Mesothelial cell of epicardium (in vitro differentiated cells): ENCODE measurements around the gene INO80B. TPM values are rescaled to one million over a fixed set of nuclear protein-coding genes. Genes with fewer than 3 reads are reported as not detected.
A peak's percentile ranks its signal among the peaks of the same experiment; 100 is the strongest.
"Not testable (repeated sequence)": the region's sequence is repeated elsewhere in the genome, so short reads cannot be mapped to it uniquely, and the experiment has no call there.

Experiments
- DNase-seq, 2 experiments: peaks; one replicate each; pipeline ENCODE4 v3.0.0; 2021; ENCODE audit warnings: low spot score in 2 of 2; ENCODE audit not compliant: unreplicated experiment in 2 of 2
- H3K27ac Mint-ChIP-seq: 2 replicates; pipeline ENCODE4 v1.8.0; 2021; ENCODE audit warnings: mixed read lengths
- H3K27me3 Mint-ChIP-seq: 2 replicates; pipeline ENCODE4 v1.8.0; 2021; ENCODE audit warnings: low read depth, mixed read lengths
- H3K36me3 Mint-ChIP-seq: 2 replicates; pipeline ENCODE4 v1.8.0; 2021; ENCODE audit warnings: mixed read lengths
- H3K4me1 Mint-ChIP-seq: 2 replicates; pipeline ENCODE4 v1.8.0; 2021; ENCODE audit warnings: mixed read lengths
- H3K4me3 Mint-ChIP-seq: 2 replicates; pipeline ENCODE4 v1.8.0; 2021; ENCODE audit warnings: mild to moderate bottlenecking, moderate library complexity, mixed read lengths
- H3K9me3 Mint-ChIP-seq: 2 replicates; pipeline ENCODE4 v1.8.0; 2021; ENCODE audit warnings: mixed read lengths
- total RNA-seq: library from RNA; stranded (reverse); gene quantifications from 3 replicates; pipeline ENCODE4 v1.2.1, GENCODE V29; 2021
- TF ChIP-seq, protein P1 (sequence below): fragments of 200-600 bp; sonication (generic); IDR thresholded peaks from one replicate; pipeline ENCODE4 v1.5.0; 2021; ENCODE audit warnings: antibody characterized with exemption; ENCODE audit not compliant: unreplicated experiment

Gene INO80B
- total RNA-seq, 1 donor from 2014 or later, result 48.1 TPM

DNA sequence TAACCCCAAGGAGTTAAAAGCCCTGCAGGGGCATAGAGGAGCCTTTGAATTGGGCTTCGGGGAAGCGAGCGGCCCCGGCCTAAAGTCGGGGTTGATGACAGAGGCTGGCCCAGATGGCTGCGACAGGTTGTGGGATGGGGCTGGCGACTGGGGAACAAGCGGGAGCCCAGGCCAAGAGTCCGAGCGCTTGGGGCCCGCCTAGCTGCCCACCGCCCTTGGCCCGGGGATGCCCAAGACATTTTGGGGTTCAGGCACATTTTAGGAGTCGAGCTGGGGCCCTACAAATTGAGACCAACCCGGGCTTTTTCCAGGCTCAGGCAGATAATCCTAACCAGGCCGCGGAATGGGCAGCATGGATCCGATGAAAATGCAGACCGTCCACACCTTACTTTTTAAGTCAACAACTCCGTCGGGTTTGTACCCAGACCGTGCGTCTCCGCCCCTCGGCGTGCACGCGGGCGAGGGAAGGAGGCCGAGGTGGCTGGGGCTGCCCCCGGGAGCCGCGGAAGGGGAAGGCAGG lies 13.7 kb upstream of the INO80B start:
- H3K4me1 Mint-ChIP-seq, result peaks cover 49% of the 10 kb centered on the region
- H3K9me3 Mint-ChIP-seq, result no peaks in the 10 kb centered on the region
- no peaks in the 10 kb centered on the region for H3K36me3 Mint-ChIP-seq
- H3K4me3 Mint-ChIP-seq, result peak overlapping the region; percentile 93
- H3K27ac Mint-ChIP-seq, result peak overlapping the region; percentile 99
- H3K27me3 Mint-ChIP-seq, result no peaks in the 10 kb centered on the region
- TF ChIP-seq, protein P1, sequence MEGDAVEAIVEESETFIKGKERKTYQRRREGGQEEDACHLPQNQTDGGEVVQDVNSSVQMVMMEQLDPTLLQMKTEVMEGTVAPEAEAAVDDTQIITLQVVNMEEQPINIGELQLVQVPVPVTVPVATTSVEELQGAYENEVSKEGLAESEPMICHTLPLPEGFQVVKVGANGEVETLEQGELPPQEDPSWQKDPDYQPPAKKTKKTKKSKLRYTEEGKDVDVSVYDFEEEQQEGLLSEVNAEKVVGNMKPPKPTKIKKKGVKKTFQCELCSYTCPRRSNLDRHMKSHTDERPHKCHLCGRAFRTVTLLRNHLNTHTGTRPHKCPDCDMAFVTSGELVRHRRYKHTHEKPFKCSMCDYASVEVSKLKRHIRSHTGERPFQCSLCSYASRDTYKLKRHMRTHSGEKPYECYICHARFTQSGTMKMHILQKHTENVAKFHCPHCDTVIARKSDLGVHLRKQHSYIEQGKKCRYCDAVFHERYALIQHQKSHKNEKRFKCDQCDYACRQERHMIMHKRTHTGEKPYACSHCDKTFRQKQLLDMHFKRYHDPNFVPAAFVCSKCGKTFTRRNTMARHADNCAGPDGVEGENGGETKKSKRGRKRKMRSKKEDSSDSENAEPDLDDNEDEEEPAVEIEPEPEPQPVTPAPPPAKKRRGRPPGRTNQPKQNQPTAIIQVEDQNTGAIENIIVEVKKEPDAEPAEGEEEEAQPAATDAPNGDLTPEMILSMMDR, result no peak
- no peak for DNase-seq

DNA sequence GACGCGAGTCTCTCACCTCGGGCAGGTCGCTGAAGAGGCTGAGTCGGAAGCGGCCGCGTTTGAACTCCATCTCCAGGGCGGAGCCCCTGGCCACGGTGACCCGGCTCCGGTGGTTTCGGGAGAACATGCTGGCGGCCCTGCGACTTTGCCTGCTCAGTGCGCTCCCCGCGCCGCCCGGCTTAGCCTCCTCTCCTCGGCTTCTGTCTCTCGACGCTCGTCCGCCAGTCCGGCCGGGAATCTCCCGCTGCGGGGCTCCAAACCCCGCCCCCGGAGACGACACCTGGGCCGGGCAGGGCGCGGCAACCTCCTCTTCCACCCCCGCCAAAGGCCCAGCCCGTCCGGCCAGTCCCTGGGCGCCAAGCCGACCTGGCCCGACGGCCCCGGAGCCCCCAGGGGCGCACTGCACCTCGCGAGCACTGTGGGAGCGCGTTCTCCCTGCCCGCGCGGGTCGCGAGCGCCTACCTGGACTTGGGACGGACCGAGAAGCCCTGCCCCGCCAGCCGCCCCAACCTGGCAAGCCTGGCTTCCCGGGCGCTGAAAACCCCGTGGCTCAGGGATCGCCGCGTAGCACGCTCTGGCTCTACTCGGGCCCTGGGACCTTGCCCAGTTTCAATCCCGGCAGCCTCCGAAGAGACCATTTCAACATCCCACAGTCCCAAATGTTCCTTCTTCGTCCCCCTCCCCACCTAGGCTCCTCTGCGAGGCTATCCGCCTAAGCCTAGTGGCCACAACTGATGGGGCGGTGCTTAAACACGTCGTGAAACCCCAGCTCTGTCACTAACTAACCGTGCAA lies 13.0 kb upstream of the INO80B start, which contains the start of gene RTKN:
Gene RTKN (minus strand): TSS at position 248 of the 793 bp plus-strand sequence. CDS start 121 bp downstream, at position 127.
- peak within 1 kb of the TSS; percentile 93 for H3K4me3 Mint-ChIP-seq
- no peaks in the 10 kb centered on the region for H3K27me3 Mint-ChIP-seq
- H3K4me1 Mint-ChIP-seq, result peaks cover 48% of the 10 kb centered on the region
- TF ChIP-seq, protein P1, result no peak
- no peaks in the 10 kb centered on the region for H3K36me3 Mint-ChIP-seq
- H3K9me3 Mint-ChIP-seq, result no peaks in the 10 kb centered on the region
- peak within 1 kb of the TSS; percentile 99 for H3K27ac Mint-ChIP-seq
- peak in 1 of 2 experiments; percentile 68 for DNase-seq

DNA sequence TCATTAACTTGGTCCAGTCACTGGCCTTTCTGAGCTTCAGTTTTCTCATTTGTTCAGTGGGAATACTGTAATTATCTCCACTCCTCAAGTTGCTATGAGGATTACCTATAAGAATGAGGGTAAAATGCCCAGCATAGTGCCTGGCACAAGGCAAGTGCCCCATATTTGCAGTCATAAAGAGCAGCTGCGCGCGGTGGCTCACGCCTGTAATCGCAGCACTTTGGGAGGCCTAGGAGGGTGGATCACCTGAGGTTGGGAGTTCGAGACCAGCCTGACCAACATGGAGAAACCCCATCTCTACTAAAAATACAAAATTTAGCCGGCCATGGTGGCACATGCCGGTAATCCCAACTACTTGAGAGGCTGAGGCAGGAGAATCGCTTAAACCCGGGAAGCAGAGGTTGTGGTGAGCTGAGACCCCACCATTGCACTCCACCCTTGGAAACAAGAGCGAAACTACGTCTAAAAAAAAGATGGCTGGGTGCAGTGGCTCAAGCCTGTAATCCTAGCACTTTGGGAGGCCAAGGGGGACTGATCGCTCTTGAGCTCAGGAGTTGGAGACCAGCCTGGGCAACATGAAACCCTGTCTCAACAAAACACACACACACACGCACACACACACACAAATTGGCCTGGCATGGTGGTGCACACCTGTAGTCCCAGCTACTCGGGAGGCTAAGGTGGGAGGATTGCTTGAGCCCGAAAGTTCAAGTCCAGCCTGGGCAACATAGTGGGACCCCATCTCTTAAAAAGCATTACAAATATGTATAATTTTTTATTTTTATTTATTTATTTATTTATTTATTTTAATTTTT lies 12.2 kb upstream of the INO80B start:
- H3K27me3 Mint-ChIP-seq, result not testable (repeated sequence)
- H3K27ac Mint-ChIP-seq, result peak overlapping the region; percentile 96

DNA sequence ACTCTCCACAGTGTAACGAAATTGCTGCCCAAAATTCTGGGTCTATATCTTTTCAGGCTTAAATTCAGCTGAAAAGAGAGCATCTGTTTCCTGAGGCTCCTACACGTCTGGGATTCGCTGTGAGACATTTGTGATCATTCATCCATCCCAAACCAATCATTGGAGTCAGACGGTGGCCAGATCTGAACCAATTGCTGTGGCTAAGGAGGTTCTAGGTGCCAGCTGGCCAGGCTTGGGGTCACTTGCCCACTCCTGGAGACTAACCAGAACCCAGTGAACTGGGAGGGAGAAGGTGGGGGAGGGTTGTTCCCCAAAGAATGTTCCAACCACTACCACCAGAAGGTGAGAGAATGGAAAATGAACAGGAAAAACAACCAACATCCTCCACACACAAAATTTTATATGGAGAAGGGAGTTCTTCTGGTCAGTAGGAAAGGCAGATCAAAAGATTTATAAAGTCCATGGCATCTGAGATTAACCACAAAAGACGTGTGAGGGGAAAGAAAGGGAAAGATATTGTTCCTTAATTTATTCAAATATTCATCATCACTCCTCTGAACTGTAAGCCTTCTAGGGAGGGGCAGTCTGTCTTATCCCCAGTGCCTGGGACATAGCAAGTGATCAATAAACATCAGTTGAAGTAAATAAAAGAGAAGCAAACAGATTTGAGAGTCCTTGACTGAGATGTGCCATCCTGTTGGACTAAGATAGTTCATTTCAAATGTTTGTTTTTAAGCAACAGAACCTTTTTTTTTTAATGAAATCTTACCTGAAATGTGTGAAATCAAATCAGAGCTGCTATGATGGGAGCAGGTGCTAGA lies 10.2 kb upstream of the INO80B start:
- Mint-ChIP-seq H3K36me3 (no peaks in the 10 kb centered on the region), H3K27ac (peak overlapping the region; percentile 87), H3K9me3 (no peaks in the 10 kb centered on the region), H3K4me3 (no peak overlapping the region), H3K4me1 (peaks cover 22% of the 10 kb centered on the region), H3K27me3 (no peaks in the 10 kb centered on the region)
- no peak for DNase-seq
- TF ChIP-seq, protein P1, result no peak

More for the DNA sequence above, 12.2 kb upstream of the INO80B start:
- H3K9me3 Mint-ChIP-seq, H3K36me3 Mint-ChIP-seq, DNase-seq: not testable (repeated sequence)
- peak overlapping the region; percentile 93 for H3K4me3 Mint-ChIP-seq
- peaks cover 41% of the 10 kb centered on the region for H3K4me1 Mint-ChIP-seq

DNA sequence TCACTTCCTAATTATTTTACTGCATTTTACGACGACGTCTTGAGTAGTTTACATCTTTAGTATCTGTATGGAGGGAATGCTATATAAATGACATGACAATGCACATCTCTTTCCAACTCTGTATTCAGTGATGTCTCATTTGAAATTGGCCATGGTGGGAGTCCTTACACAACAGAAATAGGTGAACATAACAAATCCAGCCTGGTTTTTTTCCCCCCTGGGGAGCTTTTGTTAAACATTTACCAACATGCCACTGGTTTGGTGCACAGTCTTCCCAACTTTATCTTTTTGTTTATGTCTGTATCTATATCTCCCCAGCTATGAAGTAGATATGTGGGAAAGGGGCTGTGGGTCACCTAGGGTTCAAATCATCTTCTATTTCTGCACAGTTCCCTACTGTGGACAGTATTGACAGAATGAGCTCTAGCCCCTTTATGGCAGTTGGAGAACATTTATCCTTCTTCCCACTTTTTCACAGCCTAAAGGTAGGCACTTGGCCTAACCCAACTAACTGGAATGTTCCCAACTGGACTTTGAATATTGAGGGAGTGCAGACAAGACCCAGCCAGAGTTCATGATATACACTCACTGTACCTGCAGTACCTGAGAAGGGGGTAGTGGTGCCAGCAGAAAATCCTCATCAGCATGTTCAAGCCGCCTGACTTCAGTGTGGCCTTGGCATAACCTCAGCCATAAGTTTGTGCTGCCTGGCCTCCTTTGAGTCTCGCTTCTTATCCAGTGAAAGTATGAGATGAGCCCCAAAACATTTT lies 7.5 kb upstream of the INO80B start:
- no peaks in the 10 kb centered on the region for H3K9me3 Mint-ChIP-seq
- no peaks in the 10 kb centered on the region for H3K36me3 Mint-ChIP-seq
- TF ChIP-seq, protein P1, result no peak
- peaks cover 20% of the 10 kb centered on the region for H3K4me1 Mint-ChIP-seq
- no peak overlapping the region for H3K4me3 Mint-ChIP-seq
- DNase-seq, result no peak
- H3K27ac Mint-ChIP-seq, result no peak overlapping the region
- H3K27me3 Mint-ChIP-seq, result no peaks in the 10 kb centered on the region
